Embryonic facial prominence (tissue), 1 donor: ENCODE data around the gene TOLLIP.
"Not testable (repeated sequence)": the region's sequence is repeated elsewhere in the genome, so short reads cannot be mapped to it uniquely, and the experiment has no call there.

Source experiments
- DNase-seq: peaks from one replicate; pipeline ENCODE4 v3.0.0-alpha.2; 2016; ENCODE audit errors: extremely low spot score

Gene TOLLIP

GRCh38 chr11:1281974-1282365, 27.5 kb downstream of the TOLLIP start:
- no peak for DNase-seq

DNA sequence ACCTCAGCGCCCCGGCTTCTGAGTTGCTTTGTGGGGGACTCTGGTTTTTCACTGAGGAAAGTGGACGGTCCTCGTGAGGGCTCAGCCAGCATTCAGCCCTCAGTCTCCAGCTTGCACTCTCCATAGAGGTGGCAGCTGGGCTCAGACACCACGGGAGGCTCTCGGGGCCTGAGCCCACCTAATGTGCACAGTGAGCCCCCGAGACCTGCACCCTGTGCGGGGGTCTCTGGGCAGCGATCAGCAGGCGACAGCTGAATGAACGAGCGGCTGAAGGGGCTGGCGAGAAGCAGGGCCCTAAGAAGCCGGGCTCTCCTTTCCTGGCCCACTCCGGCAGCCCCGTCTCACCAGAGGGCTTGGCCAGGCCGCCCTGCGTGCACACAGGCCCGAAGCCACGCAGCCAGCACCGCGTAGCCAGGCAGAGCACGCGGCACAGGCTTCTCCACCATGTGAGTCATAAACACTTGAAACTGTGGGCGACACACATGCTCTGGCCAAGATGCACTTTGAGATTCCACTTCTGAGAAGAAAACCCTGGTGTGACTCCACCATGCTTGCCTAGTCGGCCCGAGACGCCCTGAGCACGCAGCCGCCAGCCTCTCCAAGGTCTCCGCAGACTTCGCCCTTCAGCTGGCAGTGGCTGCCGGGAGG, 28.0 kb downstream of the TOLLIP start:
- no peak for DNase-seq

DNA sequence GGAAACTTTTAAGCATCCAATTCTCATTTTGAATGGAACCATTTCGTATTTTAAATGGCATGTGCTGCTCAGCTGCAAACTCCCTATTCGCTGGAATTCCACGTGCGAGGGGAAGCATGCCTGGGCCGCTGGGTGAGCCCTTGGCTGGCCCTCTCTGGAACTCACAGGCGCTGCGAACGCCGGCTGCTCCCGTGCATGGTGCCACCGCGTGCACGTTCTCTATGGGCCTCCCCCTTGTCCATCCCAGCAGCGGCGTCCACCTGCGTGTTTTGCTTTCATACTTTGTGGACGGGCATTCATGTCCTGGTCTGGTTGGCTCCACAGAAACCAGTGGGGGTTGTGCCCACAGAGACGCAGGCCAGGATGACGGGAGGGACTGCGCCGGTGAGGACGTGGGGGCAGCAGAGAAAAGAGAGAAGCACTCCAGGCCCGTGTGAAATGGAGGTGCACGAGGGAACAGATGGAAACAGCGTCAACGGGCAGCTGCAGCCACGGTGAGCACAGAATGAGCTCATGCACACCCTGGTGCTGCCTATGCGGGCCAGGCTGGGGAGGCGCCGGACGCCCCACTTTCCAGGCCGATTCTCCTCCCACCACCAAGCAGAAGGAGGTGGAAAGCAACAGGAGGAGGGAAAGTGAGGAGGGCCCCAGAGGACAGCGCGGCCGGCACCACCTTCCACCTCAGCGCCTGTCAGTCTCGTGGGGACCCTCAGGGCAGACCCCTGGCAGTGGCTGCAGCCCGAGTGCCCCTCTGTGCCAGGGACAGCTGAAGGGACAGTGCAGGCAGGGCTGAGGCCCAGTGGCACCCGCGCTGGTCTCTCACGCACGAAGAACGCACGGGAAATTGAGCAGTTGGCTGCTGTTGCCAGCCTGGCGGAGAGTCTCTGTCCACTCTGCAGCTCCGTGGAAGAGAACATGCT, 29.1 kb downstream of the TOLLIP start:
- no peak for DNase-seq

GRCh38 chr11:1279674-1280055, 29.8 kb downstream of the TOLLIP start:
- no peak for DNase-seq

- DNase-seq = no peak
These were observed 30.4 kb downstream of the TOLLIP start for GRCh38 chr11:1278766-1279673.

DNA sequence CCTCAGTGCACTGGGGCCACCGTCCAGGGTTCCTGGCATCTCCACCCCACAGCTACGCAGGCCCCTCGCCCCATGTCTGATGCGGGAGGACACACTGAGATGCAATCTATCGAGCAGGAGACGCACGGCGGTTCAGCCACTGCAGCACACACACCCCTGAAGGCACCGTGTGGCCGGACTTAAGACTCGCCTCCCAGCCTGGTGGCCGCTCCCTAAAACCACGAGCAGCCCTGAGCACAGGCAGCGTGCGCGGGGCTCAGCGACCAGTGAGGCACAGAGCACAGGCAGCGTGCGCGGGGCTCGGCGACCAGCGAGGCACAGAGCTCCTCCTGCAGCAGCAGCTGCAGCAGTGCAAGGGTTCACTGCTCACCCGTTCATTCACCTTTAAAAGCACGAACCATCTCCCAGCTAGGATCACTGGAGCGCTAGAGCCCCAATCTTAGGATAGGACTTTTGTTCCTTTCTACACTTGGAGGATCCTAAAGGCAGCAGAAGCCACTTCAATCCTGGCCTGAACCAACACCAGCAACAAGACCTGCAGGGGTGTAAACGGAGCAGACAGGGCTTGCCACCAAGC, 31.4 kb downstream of the TOLLIP start:
- no peak for DNase-seq

- DNase-seq = no peak
These were observed 32.4 kb downstream of the TOLLIP start for GRCh38 chr11:1276866-1277615.

DNA sequence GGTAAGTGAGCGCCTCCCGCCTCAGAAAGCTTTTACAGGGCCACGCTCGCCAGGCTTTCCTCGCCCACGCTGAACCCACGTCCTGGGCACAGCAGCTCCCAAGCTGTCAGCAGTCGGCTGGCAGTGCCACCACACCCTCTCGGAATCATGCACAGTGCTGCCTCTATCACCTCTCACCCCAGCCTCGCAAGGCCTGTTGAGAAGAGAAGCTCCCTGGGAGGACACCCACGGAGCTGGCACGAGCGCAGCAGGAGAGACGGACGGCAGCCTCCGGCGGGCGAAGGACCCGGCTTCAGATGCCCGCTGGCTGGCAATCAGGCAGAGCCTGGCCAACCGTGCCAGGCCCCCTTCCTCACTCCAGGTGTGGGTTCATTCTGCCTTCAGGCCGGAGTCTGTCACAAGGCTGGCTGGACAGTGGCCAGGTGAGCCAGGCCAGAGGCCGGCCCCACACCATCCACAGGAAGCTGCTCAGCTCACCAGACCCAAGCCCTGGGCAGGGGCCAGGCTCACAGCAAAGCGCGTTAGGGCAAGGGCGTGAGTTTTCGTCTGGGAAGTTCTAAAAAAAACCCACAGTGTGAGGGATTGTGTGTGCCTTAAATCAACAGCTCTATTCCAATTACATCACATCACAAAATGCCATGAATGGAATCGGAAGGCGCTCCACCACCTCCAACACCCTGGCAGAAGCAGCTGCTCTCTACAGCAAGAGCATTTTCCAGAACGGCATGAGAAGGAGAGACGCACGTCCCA, 33.2 kb downstream of the TOLLIP start:
- no peak for DNase-seq

- DNase-seq = no peak
These were observed 34.4 kb downstream of the TOLLIP start for GRCh38 chr11:1275021-1275420.

GRCh38 chr11:1274501-1274900, 34.9 kb downstream of the TOLLIP start:
- no peak for DNase-seq

DNA sequence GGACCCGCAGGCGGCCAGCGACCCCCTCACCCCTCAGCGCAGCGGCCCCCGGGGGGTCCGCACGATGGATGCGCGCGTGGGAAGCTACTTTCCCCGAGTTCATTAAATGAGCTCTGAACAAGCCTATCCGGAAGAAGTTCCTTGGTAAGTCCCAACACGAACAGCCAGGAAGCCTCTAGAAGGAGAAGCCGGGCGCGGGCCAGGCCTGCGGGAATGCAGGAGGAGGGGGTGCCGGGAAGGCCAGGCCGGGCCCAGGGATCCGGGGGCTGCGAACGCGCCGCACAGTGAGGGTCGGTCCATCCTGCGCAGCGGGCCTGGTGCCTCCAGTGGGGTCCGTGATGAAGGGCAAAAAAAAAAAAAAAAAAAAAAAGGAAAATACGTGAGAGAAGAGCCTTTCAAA, 36.9 kb downstream of the TOLLIP start:
- DNase-seq = no peak

DNA sequence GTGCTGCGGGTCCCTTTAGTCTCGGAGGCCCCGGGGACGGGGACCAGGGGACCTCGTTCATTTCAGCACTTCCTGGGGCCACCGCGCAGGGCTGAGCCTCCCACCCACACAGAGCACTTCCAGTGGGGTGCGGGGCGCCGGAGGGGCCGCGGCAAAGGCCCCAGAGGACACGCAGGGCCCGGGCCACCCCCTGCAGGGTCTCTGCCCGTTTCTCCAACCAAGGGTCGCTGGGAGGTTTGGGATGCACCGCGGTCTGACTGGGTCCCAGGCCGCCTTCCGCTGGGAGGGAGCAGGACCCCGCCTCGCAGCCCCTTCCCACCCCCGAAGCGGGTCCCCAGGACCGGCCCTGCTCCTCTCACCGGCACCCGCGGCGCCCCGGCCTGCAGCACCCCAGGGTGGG, 37.5 kb downstream of the TOLLIP start:
- DNase-seq = no peak

- DNase-seq = no peak
These were observed 38.0 kb downstream of the TOLLIP start for GRCh38 chr11:1271406-1271805.

DNA sequence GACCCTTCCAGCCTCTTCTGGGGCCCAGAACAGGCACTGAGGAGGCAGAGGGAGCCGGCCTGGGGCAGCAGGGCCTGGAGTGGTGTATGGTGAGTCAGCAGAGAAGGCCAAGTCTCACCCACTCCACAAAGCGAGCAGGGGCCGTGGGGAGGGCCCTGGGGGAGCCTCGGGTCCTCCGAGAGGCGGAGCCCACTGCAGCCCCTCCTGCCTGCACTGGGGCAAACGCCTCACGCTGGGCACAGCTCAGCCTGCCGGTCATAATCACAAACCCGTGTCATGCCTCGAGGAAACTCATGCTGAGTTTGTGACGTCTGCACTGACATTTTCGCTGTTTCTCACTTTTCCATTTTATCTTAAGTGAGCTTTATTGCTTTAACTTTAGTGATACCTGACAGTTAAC, 38.4 kb downstream of the TOLLIP start:
- no peak for DNase-seq

DNA sequence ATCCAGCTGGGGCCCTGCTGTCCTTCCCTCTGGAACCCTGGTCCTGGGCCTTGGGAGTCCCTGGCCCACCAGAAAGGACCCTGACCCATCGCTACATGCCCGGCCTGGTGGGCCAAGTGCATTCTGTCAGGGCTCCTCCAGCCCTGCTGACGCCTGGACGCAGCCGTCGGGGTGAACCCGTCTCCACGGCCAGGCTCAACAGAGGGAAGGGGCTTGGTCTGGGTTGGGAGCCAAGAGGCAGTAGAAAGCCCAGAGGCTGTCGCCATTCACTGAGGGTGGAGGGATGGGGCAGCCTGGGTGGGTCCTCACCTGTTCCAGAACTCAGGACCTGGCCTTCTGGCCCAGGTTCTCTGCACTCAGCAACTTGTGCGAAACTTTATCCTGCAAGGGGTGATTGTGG, 39.0 kb downstream of the TOLLIP start:
- no peak for DNase-seq

- no peak for DNase-seq
These were observed 39.5 kb downstream of the TOLLIP start for GRCh38 chr11:1269957-1270356.

DNA sequence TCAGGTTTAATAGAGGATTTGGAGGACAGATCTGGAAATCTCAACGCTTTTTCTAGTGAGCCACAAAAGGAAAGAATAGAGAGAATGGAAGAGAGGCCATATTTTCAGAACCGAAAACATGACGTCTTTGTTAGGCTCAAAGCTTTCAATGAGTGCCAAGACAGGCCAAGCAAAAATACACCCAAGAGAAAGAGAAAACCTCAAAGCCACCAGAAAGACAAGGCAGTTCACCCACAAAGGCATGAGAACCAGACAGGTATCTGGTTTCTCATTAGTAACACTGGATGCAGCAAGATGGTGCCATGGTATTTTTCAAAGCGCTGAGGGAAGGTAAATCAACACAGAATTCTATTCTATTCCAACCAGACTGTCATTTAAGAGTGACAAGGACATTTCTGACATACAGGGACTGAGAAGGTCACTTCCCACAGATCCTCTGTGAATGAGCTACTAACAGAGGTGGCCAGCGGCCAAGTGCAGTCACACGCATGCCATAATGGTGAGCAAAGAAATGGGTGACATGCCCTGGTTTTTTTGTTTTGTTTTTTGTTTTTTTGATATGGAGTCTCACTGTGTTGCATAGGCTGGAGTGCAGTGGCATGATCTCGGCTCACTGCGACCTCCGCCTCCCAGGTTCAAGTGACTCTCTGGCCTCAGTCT, 41.9 kb downstream of the TOLLIP start:
- no peak for DNase-seq

GRCh38 chr11:1266976-1267375, 42.5 kb downstream of the TOLLIP start:
- DNase-seq = not testable (repeated sequence)

DNA sequence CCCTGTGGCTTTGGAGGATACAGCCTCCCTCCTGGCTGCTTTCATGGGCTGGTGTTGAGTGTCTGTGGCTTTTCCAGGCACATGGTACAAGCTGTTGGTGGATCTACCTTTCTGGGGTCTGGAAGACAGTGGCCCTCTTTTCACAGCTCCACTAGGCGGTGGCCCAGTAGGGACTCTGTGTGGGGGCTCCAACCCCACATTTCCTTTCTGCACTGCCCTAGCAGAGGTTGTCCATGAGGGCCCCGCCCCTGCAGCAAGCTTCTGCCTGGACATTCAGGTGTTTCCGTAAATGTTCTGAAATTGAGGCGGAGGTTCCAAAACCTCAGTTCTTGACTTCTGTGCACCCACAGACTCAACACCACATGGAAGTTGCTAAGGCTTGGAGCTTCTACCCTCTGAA, 44.0 kb downstream of the TOLLIP start:
- not testable (repeated sequence) for DNase-seq

- not testable (repeated sequence) for DNase-seq
These were observed 45.0 kb downstream of the TOLLIP start for GRCh38 chr11:1264444-1264843.
